Tibial artery (tissue), 4 donors: ENCODE measurements around the gene SLC49A4.

Experiments
- DNase-seq, 2 donors: peaks; one replicate each; pipeline ENCODE4 v3.0.0-alpha.2; 2019
- H3K27ac ChIP-seq, 2 donors: fragments of 200-600 bp; sonication (generic) in 1 of 2; 1 replicate in 1 of 2; 2 replicates in 1 of 2; pipeline ENCODE4 v1.5.1; 2018 to 2019; ENCODE audit warnings: mild to moderate bottlenecking in 1 of 2
- H3K27me3 ChIP-seq, 2 donors: fragments of 200-600 bp; sonication (generic) in 1 of 2; one replicate each; pipeline versions ENCODE4 v1.5.1 to v1.6.0; 2016 to 2019
- H3K36me3 ChIP-seq, 3 donors: fragments of 200-600 bp; sonication (generic) in 2 of 3; one replicate each; pipeline ENCODE4 v1.5.1; 2016 to 2019; ENCODE audit warnings: mild to moderate bottlenecking in 2 of 3
- H3K4me1 ChIP-seq, 4 donors: fragments of 200-600 bp; sonication (generic) in 2 of 4; 1 replicate in 3 of 4; 2 replicates in 1 of 4; pipeline ENCODE4 v1.5.1; 2016 to 2019
- H3K4me3 ChIP-seq, 2 donors: fragments of 200-600 bp; sonication (generic) in 1 of 2; 1 replicate in 1 of 2; 2 replicates in 1 of 2; pipeline ENCODE4 v1.5.1; 2018 to 2019; ENCODE audit warnings: mild to moderate bottlenecking in 2 of 2
- H3K9me3 ChIP-seq, 3 donors: fragments of 200-600 bp; sonication (generic) in 1 of 3; one replicate each; pipeline ENCODE4 v1.5.1; 2016 to 2019
- intact Hi-C: fragments of 100-400 bp; cut with DNase I; formaldehyde crosslinking; loops from one replicate; pipeline ENCODE4 v1.15.0; 2023; ENCODE audit warnings: low total_unique reads
- TF ChIP-seq, protein P1 (sequence below), 2 experiments: fragments of 200-600 bp in 1 of 2; fragments of 450-650 bp in 1 of 2; IDR thresholded peaks; one replicate each; pipeline ENCODE4 v1.5.1; 2017 to 2019; ENCODE audit warnings: antibody characterized with exemption in 2 of 2, mild to moderate bottlenecking in 1 of 2, moderate library complexity in 1 of 2

Gene SLC49A4

GRCh38 chr3:122890077-122890719 lies 95.3 kb downstream of the SLC49A4 start:
- Histone ChIP-seq H3K27me3 (no peaks in the 10 kb centered on the region), H3K36me3 (no peaks in the 10 kb centered on the region), H3K4me3 (no peak overlapping the region), H3K9me3 (no peaks in the 10 kb centered on the region), H3K4me1 (peaks cover 0 to 29% (median 14%) of the 10 kb centered on the region in 4 donors), H3K27ac (no peak overlapping the region)
- peak; percentile 61 to 76 for DNase-seq
- TF ChIP-seq, protein P1, sequence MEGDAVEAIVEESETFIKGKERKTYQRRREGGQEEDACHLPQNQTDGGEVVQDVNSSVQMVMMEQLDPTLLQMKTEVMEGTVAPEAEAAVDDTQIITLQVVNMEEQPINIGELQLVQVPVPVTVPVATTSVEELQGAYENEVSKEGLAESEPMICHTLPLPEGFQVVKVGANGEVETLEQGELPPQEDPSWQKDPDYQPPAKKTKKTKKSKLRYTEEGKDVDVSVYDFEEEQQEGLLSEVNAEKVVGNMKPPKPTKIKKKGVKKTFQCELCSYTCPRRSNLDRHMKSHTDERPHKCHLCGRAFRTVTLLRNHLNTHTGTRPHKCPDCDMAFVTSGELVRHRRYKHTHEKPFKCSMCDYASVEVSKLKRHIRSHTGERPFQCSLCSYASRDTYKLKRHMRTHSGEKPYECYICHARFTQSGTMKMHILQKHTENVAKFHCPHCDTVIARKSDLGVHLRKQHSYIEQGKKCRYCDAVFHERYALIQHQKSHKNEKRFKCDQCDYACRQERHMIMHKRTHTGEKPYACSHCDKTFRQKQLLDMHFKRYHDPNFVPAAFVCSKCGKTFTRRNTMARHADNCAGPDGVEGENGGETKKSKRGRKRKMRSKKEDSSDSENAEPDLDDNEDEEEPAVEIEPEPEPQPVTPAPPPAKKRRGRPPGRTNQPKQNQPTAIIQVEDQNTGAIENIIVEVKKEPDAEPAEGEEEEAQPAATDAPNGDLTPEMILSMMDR (IDR thresholded peaks at IDR 0.05), result no peak
- intact Hi-C loops, result no loop called here

GRCh38 chr3:122890720-122891220 lies 95.9 kb downstream of the SLC49A4 start:
- intact Hi-C loops, result no loop called here
- no peak for DNase-seq
- Histone ChIP-seq H3K4me3 (no peak overlapping the region), H3K36me3 (no peaks in the 10 kb centered on the region), H3K4me1 (peaks cover 0 to 29% (median 14%) of the 10 kb centered on the region in 4 donors), H3K9me3 (no peaks in the 10 kb centered on the region), H3K27me3 (no peaks in the 10 kb centered on the region), H3K27ac (no peak overlapping the region)
- TF ChIP-seq, protein P1 (IDR thresholded peaks at IDR 0.05), result no peak

- TF ChIP-seq, protein P1 (IDR thresholded peaks at IDR 0.05), result no peak
- Histone ChIP-seq H3K27me3 (no peaks in the 10 kb centered on the region), H3K27ac (no peak overlapping the region), H3K4me3 (no peak overlapping the region), H3K36me3 (no peaks in the 10 kb centered on the region), H3K9me3 (no peaks in the 10 kb centered on the region), H3K4me1 (peaks cover 0 to 29% (median 14%) of the 10 kb centered on the region in 4 donors)
- intact Hi-C loops, result no loop called here
- no peak for DNase-seq
Observed at GRCh38 chr3:122892118-122892960, 97.5 kb downstream of the SLC49A4 start.

DNA sequence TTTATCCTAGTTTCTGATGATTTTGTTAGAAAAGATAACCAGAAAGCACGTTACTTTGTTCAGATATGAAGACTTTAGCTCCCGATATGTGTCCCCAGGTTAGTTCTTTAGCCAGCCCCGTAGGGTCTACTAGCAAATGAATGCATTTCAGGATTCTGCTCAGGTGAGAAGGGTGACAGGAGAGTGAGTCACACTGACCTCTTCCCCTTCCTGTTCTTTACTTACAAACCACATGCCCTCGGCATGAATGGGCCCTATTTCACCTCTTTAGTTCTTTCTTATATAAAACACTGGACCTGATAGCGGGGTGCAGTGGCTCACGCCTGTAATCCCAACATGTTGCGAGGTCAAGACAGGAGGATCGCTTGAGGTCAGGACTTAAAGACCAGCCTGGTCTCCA lies 98.4 kb downstream of the SLC49A4 start:
- Histone ChIP-seq H3K4me1 (peaks cover 0 to 29% (median 14%) of the 10 kb centered on the region in 4 donors), H3K27ac (no peak overlapping the region), H3K4me3 (no peak overlapping the region), H3K9me3 (no peaks in the 10 kb centered on the region), H3K36me3 (no peaks in the 10 kb centered on the region), H3K27me3 (no peaks in the 10 kb centered on the region)
- intact Hi-C loops, result no loop called here
- TF ChIP-seq, protein P1 (IDR thresholded peaks at IDR 0.05), result no peak
- DNase-seq, result no peak

DNA sequence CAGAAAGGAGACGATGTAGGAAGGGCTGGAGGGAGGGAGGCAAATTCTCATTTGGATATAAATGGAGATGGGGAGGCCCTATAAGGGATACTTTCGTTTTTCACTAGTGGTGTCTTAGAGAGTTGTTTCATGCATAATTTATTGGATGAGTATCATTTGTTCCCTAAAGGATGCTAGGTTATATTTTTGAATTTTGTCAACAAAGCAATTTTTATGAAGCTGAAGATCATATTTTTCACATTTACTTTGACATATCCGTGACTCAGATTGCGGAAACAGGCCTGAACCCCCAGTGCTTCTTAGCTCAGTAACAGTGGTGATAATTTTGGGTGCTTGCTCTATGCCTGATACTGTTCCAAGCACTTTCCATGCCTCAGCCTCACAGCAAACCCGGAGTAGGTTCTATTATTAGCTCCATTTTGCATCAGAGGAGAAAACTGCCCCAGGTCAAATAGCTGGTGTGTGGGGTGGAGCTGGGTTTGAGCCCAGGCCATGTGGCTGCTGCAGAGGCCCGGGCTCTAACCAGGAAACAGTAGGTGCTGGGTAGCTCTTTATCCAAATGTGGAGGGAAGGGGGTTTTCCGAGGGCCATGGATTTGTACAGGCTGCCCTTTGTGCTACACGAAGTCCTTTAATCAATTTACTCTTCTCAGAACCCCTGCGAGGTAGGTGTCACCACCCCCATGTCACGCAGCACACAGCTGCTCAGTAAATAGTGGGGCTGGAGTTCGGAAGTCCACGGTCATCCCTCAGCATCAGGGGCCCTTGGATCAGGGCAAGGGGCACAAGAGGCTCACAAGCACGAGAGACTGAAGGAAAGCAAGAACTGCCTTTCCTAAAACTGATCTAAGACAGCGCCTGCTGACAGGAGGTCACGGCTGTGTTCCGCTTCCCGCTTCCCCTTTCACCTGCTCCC lies 99.1 kb downstream of the SLC49A4 start:
- TF ChIP-seq, protein P1 (IDR thresholded peaks at IDR 0.05), result no peak
- Histone ChIP-seq H3K9me3 (no peaks in the 10 kb centered on the region), H3K27me3 (no peaks in the 10 kb centered on the region), H3K4me1 (peaks cover 0 to 29% (median 14%) of the 10 kb centered on the region in 4 donors), H3K4me3 (no peak overlapping the region), H3K36me3 (no peaks in the 10 kb centered on the region), H3K27ac (no peak overlapping the region)
- DNase-seq, result no peak
- intact Hi-C loops, result no loop called here
